Gastrocnemius medialis (tissue), 4 donors: ENCODE measurements around the gene PIGS.

Source experiments
- CTCF ChIP-seq, 5 experiments: fragments of 450-650 bp in 3 of 5; fragments of 200-600 bp in 2 of 5; sonication (generic) in 2 of 5; IDR thresholded peaks in 4 of 5; conservative IDR thresholded peaks in 1 of 5; 1 replicate in 4 of 5; 2 replicates in 1 of 5; pipeline ENCODE4 v1.5.1; 2016 to 2019; ENCODE audit warnings: antibody characterized with exemption in 5 of 5, mild to moderate bottlenecking in 3 of 5, moderate library complexity in 3 of 5
- POLR2A ChIP-seq, 2 donors: fragments of 450-650 bp; IDR thresholded peaks; one replicate each; pipeline ENCODE4 v1.6.1; 2017; ENCODE audit warnings: antibody characterized with exemption in 2 of 2, mild to moderate bottlenecking in 2 of 2, moderate library complexity in 2 of 2

- no peak for TF ChIP-seq POLR2A (IDR thresholded peaks at IDR 0.05)
- TF ChIP-seq CTCF (IDR thresholded peaks at IDR 0.05 in 4 of 5, conservative IDR thresholded peaks at IDR 0.05 in 1 of 5), result no peak
These were observed 1.7 kb upstream of the PIGS start for GRCh38 chr17:28573040-28573380.
